Spleen (tissue), 11 donors: ENCODE measurements around the gene AOC2. TPM values are rescaled to one million over a fixed set of nuclear protein-coding genes. Genes with fewer than 3 reads are reported as not detected.
"Not testable (repeated sequence)": the region's sequence is repeated elsewhere in the genome, so short reads cannot be mapped to it uniquely, and the experiment has no call there.

ENCODE experiments used
- DNase-seq: peaks from one replicate; pipeline ENCODE4 v3.0.0-alpha.2; 2020
- H3K27ac ChIP-seq, 8 donors: fragments of 200-600 bp; sonication (generic) in 7 of 8; 1 replicate in 4 of 8; 2 replicates in 4 of 8; pipeline versions ENCODE4 v1.5.0 to v1.8.0; 2016 to 2021; ENCODE audit warnings: inconsistent platforms in 4 of 8, mild to moderate bottlenecking in 4 of 8, moderate library complexity in 1 of 8
- H3K27me3 ChIP-seq, 7 donors: fragments of 200-600 bp; sonication (generic) in 6 of 7; replicated peaks in 1 of 7; 1 replicate in 4 of 7; 2 replicates in 3 of 7; pipeline versions ENCODE4 v1.5.0 to v1.8.0; 2016 to 2021; ENCODE audit warnings: inconsistent platforms in 3 of 7, mild to moderate bottlenecking in 1 of 7
- H3K36me3 ChIP-seq, 6 donors: fragments of 200-600 bp; sonication (generic) in 5 of 6; 1 replicate in 4 of 6; 2 replicates in 2 of 6; pipeline versions ENCODE4 v1.5.0 to v1.8.0; 2016 to 2021; ENCODE audit warnings: inconsistent platforms in 2 of 6
- H3K4me1 ChIP-seq, 6 donors: fragments of 200-600 bp; sonication (generic) in 5 of 6; 1 replicate in 3 of 6; 2 replicates in 3 of 6; pipeline versions ENCODE4 v1.5.0 to v1.8.0; 2016 to 2021; ENCODE audit warnings: inconsistent platforms in 3 of 6
- H3K4me3 ChIP-seq, 8 donors: fragments of 200-600 bp; sonication (generic) in 7 of 8; 1 replicate in 4 of 8; 2 replicates in 4 of 8; pipeline versions ENCODE4 v1.5.0 to v1.8.0; 2016 to 2021; ENCODE audit warnings: inconsistent platforms in 4 of 8, mild to moderate bottlenecking in 4 of 8, moderate library complexity in 2 of 8
- H3K9me3 ChIP-seq, 8 donors: fragments of 200-600 bp; sonication (generic) in 7 of 8; 1 replicate in 4 of 8; 2 replicates in 4 of 8; pipeline versions ENCODE4 v1.5.0 to v1.8.0; 2016 to 2021; ENCODE audit warnings: inconsistent platforms in 4 of 8
- POLR2A ChIP-seq, 3 donors: fragments of 450-650 bp; IDR thresholded peaks; one replicate each; pipeline ENCODE4 v1.5.1; 2017; ENCODE audit warnings: antibody characterized with exemption in 3 of 3, mild to moderate bottlenecking in 1 of 3
- POLR2AphosphoS5 ChIP-seq, 3 donors: sonication (generic); formaldehyde crosslinking; IDR thresholded peaks; one replicate each; pipeline ENCODE4 v1.5.1; 2017; ENCODE audit warnings: antibody characterized with exemption in 3 of 3
- WGBS, 5 donors: extraction: QIAGEN DNeasy Blood & Tissue Kit in 3 of 5; methylation state at CpG; one replicate each; pipeline versions ENCODE4 v1.1.5 to v1.1.7; 2013 to 2018; 5-methylcytosine and 5-hydroxymethylcytosine counted together
- intact Hi-C: fragments of 100-400 bp; cut with DNase I; formaldehyde crosslinking; loops from one replicate; pipeline ENCODE4 v1.15.0; 2023; ENCODE audit warnings: low total_unique reads
- polyA plus RNA-seq, 3 donors: library from polyadenylated mRNA; stranded (reverse); fragments of 200-250 nt; gene quantifications; one replicate each; pipeline ENCODE4 v1.2.1, GENCODE V29; 2013
- total RNA-seq, 7 donors: library from RNA; depleted of rRNA in 3 of 7; stranded (reverse); fragments of >200 nt in 3 of 7; fragmentation: NEBNext Ultra II Directional in 4 of 7; extraction: Animal tissue kit (Norgen Biotek cat#: 25700) in 4 of 7; gene quantifications; one replicate each; pipeline versions ENCODE4 v1.1.0 to v1.2.1, GENCODE V29; 2016 to 2021
- TF ChIP-seq, protein P1 (sequence below), 11 experiments: fragments of 200-600 bp in 7 of 11; fragments of 450-650 bp in 4 of 11; sonication (generic) in 4 of 11; IDR thresholded peaks in 8 of 11; conservative IDR thresholded peaks in 3 of 11; 1 replicate in 7 of 11; 2 replicates in 4 of 11; pipeline versions ENCODE4 v1.4.0 to v1.8.0; 2016 to 2021; ENCODE audit warnings: antibody characterized with exemption in 11 of 11, inconsistent platforms in 4 of 11, mild to moderate bottlenecking in 1 of 11
- donor health status: healthy with polysubstance abuse.
- donor health status: DM: no; HTN: no; CAD: no; lungs with moderate emphysema.
- donor health status: DM: no; HTN: no; CAD: no.
- donor health status: Bipolar disorder and iron deficiency.
- donor health status: healthy.
- donor health status: DM: no; HTN: no; CAD: no.
- donor health status: DM: yes; HTN: yes; CAD: no.

AOC2 gene
- total and polyA plus RNA-seq, 10 donors: 0.59 to 3.6 (median 2.6) TPM

DNA sequence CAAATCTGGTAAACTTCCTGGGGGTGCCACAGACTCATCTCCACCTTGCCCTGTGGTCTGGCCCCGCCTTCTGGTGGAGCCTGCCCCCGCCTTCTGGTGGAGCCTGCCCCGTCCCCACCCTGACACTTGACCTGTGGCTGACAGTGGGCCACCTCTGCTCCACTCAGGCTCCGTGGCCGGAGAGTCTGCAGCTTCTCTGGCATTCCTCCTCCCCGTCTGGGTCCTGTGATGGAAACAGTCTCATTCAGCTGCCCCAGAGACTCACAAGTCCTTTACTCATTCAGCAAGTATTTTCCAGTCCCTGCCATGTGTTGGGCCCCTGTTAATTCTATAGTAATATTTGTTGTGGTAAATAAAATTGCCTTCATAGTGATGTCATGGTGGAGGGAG is 35.2 kb downstream of the AOC2 start:
- H3K36me3 ChIP-seq: peaks cover 0 to 14% (median 0%) of the 10 kb centered on the region in 6 donors
- WGBS, 5 donors: 64 to 85% (median 75%) methylated on average over 5 to 6 of the region's 6 CpGs
- TF ChIP-seq POLR2AphosphoS5 (IDR thresholded peaks at IDR 0.05) (no peak), POLR2A (IDR thresholded peaks at IDR 0.05) (no peak)
- TF ChIP-seq, protein P1, sequence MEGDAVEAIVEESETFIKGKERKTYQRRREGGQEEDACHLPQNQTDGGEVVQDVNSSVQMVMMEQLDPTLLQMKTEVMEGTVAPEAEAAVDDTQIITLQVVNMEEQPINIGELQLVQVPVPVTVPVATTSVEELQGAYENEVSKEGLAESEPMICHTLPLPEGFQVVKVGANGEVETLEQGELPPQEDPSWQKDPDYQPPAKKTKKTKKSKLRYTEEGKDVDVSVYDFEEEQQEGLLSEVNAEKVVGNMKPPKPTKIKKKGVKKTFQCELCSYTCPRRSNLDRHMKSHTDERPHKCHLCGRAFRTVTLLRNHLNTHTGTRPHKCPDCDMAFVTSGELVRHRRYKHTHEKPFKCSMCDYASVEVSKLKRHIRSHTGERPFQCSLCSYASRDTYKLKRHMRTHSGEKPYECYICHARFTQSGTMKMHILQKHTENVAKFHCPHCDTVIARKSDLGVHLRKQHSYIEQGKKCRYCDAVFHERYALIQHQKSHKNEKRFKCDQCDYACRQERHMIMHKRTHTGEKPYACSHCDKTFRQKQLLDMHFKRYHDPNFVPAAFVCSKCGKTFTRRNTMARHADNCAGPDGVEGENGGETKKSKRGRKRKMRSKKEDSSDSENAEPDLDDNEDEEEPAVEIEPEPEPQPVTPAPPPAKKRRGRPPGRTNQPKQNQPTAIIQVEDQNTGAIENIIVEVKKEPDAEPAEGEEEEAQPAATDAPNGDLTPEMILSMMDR (IDR thresholded peaks at IDR 0.05 in 8 of 11, conservative IDR thresholded peaks at IDR 0.05 in 3 of 11): no peak
- H3K27me3 ChIP-seq: peaks cover 0 to 31% (median 0%) of the 10 kb centered on the region in 7 donors
- H3K27ac ChIP-seq: no peak overlapping the region
- peaks cover 0 to under 1% (median 0%) of the 10 kb centered on the region in 6 donors for H3K4me1 ChIP-seq
- no peak for DNase-seq
- H3K9me3 ChIP-seq: no peaks in the 10 kb centered on the region
- intact Hi-C loops: no loop called here
- H3K4me3 ChIP-seq: no peak overlapping the region

DNA sequence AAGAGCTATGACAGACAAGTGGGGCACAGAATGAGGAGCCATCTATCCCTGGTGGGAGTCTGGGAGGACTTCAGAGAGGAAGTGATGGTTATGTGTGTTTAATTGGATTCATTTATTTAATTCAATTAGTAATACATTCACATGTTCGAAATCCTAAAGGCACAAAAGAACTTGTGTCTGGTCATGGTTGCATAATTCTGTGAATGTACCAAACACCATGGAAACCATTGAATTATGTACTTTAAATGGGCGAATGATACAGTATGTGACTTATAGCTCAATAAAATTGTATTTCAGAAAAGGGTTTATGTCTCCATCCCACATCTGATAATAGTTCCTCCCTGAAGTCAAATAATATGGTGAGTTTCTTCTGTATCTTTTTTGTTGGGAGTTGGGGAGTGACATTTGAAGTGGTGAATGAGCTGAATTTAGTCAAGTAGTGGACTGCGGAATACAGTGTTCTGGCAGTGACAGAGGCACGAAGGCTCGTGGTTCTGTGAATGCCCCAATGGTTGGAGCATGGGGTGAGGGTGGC is 36.5 kb downstream of the AOC2 start:
- intact Hi-C loops: no loop called here
- TF ChIP-seq POLR2A (IDR thresholded peaks at IDR 0.05) (no peak), POLR2AphosphoS5 (IDR thresholded peaks at IDR 0.05) (no peak)
- TF ChIP-seq, protein P1 (IDR thresholded peaks at IDR 0.05 in 8 of 11, conservative IDR thresholded peaks at IDR 0.05 in 3 of 11): no peak
- no peak overlapping the region for H3K4me3 ChIP-seq
- DNase-seq: no peak
- 87 to 95% (median 89%) methylated on average over 5 of the region's 5 CpGs for WGBS, 5 donors
- H3K9me3 ChIP-seq: no peaks in the 10 kb centered on the region
- H3K27me3 ChIP-seq: peaks cover 0 to 31% (median 0%) of the 10 kb centered on the region in 7 donors
- peaks cover 0 to 13% (median under 1%) of the 10 kb centered on the region in 6 donors for H3K4me1 ChIP-seq
- peaks cover 0 to 11% (median 0%) of the 10 kb centered on the region in 6 donors for H3K36me3 ChIP-seq
- no peak overlapping the region for H3K27ac ChIP-seq

DNA sequence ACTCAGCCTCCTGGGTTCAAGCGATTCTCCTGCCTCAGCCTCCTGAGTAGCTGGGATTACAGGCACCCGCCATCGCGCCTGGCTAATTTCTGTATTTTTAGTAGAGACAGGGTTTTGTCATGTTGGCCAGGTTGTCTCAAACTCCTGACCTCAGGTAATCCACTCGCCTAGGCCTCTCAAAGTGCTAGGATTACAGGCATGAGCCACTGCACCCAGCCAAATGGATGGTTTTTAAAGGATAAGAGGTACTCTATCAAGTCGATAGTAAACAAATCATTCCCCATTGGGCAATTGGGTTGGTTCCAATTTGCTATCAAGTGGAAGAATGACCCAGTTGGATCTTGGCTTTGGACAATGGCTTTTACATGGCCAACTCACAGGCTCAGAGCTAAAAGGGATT is 37.3 kb downstream of the AOC2 start:
- intact Hi-C loops, H3K36me3 ChIP-seq, H3K27ac ChIP-seq, H3K9me3 ChIP-seq, H3K4me3 ChIP-seq, DNase-seq: not testable (repeated sequence)
- peaks cover 0 to 31% (median 0%) of the 10 kb centered on the region in 7 donors for H3K27me3 ChIP-seq
- H3K4me1 ChIP-seq: peaks cover 0 to 21% (median 4%) of the 10 kb centered on the region in 6 donors
- WGBS, 5 donors: 94 to 99% (median 96%) methylated on average over 6 of the region's 6 CpGs

DNA sequence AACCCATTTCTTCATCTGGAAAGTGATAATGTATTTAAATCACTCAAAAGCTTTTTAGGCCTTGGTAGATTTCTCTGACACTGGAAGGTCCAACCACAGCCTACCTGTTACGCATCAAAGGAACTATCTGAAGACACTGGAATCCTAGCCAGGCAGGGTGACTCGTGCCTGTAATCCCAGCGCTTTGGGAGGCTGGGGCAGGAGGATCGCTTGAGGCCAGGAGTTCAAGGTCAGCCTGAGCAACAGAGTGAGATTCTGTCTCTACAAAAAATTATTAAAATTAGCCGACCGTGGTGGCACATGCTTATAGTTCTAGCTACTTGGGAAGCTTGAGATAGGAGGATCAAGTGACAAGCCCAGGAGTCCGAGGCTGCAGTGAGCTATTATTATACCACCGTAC is 37.8 kb downstream of the AOC2 start:
- H3K4me1 ChIP-seq: peaks cover 0 to 25% (median 5%) of the 10 kb centered on the region in 6 donors
- H3K36me3 ChIP-seq: peaks cover 0 to 6% (median 0%) of the 10 kb centered on the region in 6 donors
- DNase-seq: no peak
- no peak overlapping the region for H3K27ac ChIP-seq
- 86 to 93% (median 91%) methylated on average over 8 of the region's 8 CpGs for WGBS, 5 donors
- TF ChIP-seq, protein P1 (IDR thresholded peaks at IDR 0.05 in 8 of 11, conservative IDR thresholded peaks at IDR 0.05 in 3 of 11): no peak
- TF ChIP-seq POLR2A (IDR thresholded peaks at IDR 0.05) (no peak), POLR2AphosphoS5 (IDR thresholded peaks at IDR 0.05) (no peak)
- intact Hi-C loops: no loop called here
- no peak overlapping the region for H3K4me3 ChIP-seq
- no peaks in the 10 kb centered on the region for H3K9me3 ChIP-seq
- H3K27me3 ChIP-seq: peaks cover 0 to 31% (median 0%) of the 10 kb centered on the region in 7 donors
